GM03348 (cell line): ENCODE results near the gene UBAP2.
A peak's percentile ranks its signal among the peaks of the same experiment; 100 is the strongest.

Source experiments
- DNase-seq: peaks from one replicate; pipeline ENCODE4 v3.0.0; 2012; ENCODE audit warnings: low spot score

The UBAP2 gene

GRCh38 chr9:33923998-33924701 lies 124.5 kb downstream of the UBAP2 start:
- DNase-seq = no peak

- DNase-seq = no peak
Observed at GRCh38 chr9:33923079-33923478, 125.6 kb downstream of the UBAP2 start.

DNA sequence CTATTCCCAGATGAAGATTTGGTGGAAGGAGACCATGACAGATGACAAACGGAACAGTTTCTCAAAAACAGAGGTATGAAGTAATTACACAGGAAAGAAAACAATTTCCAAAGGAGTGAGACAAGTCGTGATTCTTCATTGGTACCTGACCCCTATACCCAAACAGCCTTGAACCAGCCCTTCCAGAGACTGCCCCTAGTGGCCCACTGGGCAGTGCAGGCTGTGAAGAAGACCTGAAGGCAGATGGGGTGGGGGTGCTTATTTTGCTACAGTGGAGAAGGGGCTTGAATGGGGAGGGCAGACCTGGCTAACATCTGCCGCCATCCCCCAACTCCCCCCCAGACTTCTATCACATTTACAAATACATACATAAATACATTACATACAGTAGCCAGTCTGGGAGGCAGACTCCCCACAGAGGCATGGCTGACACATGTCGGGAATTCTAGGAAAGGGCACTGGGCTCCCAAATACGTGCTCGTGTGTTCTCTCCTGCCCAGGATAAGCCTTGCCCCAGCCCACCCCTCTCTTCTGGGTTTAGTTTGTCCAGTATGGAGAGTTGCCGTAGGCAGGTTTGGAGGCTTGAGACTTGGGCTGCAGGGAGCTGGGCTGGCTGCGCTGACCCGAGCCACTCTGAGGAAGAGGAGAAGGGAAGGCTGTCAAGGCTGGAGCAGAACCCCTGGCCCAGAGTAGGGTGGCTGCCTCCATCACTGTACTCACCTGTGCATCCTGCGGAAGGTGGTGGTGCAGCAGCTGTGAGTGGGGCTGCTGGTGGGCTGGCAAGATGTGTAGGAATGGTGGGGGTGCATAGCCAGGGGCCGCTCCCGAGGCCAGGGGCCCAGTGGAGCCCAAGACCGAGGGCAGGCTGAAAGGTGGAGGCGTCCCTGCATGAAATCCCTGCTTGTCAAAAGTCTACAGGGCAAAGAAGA lies 126.5 kb downstream of the UBAP2 start:
- peak; percentile 62 for DNase-seq

DNA sequence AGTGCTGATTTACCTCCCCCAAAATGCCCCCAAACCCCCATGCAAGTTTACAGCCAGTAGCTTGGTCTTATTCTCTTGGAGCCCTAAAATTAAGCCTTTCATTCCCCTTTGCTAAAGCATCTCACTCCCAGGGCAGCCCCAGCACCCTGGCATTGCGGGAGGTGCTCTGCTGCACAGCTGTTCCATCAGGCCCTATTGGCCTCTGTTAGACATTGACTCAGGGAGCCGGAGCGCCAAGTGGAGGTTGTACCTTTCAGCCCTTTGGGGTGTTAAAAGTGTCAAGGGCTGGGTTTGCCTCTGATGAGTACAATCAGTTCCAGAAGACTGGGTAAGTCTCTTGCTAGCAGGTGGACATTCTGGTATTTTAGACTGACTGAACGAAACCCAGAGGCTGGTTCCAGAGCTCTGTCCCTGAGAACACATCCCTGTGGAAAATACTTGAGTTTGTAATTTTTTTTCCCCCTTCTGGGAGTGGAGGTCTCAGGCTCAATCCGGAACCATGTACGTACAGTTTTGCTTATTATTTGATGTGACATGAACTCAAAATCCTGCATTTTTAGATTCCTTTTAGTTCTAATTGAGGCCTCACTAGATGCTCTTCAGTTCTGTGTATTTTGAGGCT lies 129.3 kb downstream of the UBAP2 start:
- no peak for DNase-seq

DNA sequence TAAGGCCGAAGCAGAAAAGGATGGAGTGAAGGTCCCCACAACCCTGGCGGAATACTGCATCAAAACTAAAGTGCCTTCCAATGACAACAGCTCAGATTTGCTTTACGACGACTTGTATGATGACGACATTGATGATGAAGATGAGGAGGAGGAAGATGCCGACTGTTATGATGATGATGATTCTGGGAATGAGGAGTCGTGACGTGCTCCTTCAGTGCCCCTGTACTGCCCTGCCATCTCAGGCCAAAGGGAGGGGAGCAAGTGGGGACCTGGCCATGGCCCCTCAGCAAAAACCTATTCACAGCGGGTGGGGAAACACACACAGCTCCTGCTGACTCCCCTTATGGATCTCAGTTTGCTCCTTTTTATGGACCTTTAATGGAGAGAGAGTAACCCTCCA lies 131.7 kb downstream of the UBAP2 start:
- DNase-seq = no peak

GRCh38 chr9:33914887-33915628 lies 133.6 kb downstream of the UBAP2 start:
- DNase-seq = no peak

GRCh38 chr9:33913541-33913940 lies 135.1 kb downstream of the UBAP2 start:
- no peak for DNase-seq

DNA sequence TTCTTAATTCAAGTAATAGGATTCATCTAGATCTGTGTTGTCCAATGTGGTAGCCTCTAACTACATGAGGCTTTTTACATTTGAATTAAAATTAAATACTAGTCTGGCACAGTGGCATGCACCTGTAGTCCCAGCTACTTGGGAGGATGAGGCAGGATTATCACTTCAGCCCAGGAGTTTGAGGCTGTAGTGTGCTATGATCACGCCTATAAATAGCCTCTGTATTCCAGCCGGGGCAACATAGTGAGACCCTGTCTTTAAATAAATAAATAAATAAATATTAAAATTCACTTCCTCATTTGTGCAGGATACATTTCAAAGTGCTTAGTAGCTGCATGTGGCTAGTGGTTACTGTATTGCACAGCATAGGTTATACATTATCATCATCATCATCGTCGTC lies 139.9 kb downstream of the UBAP2 start:
- no peak for DNase-seq

DNA sequence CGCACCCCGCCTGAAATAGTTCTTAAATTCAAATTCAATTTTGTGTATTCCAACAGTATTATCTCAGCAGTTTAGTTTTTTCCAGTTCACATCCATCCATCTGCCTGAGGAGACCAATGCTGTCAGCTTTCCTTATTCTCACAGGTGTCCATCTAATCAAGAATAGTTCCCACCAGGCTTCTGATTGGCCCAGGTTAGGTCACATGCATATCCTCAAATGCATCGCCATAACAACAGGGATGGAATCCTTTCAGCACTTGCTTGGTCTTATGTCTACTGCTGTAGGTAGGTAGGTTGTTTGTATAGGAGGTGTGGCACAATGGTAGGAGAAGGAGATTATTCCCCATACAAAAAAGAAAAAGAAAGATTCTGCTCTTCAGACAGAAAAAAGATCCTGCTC lies 140.6 kb downstream of the UBAP2 start:
- DNase-seq = no peak

- DNase-seq = no peak
Observed at GRCh38 chr9:33907347-33907746, 141.3 kb downstream of the UBAP2 start.

GRCh38 chr9:33906769-33907168 lies 141.9 kb downstream of the UBAP2 start:
- no peak for DNase-seq

DNA sequence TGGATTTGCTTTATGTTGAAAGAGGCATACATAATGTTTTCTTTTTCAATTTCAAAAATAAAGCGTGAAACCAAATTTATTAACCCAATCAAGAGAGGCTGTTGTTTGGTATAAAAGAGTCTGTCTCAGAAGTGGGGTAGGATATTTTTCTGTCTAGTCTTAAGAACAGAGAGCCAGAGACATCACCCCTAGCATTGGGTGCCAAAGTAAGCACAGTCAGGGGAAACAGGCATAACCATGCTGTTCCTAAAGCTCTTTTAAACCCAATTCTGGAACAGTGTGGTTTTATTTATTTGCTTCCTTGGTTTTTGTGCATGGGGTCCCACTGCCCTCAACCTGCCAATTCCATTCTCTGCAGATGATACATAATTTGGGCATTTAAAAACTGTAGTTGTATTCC lies 143.6 kb downstream of the UBAP2 start:
- DNase-seq = no peak

- DNase-seq = no peak
Observed at GRCh38 chr9:33903157-33903780, 145.4 kb downstream of the UBAP2 start.

- no peak for DNase-seq
Observed at GRCh38 chr9:33894316-33894715, 154.4 kb downstream of the UBAP2 start.

DNA sequence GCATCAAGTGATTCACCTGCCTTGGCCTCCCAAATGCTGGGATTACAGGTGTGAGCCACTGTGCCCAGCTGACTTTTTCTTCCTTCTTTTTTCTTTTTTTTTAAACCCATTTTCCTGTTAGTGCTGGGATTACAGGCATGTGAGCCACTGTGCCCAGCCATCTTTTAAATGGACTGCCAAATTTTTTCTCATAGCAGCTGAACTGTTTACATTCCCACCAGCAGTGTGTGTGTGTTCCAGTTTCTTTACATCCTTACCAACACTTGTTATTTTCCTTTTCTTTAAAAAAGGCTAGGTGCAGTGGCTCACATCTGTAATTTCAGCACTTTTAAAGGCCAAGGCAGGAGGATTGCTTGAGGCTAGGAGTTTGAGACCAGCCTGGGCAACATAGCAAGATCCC lies 154.8 kb downstream of the UBAP2 start:
- DNase-seq = no peak

DNA sequence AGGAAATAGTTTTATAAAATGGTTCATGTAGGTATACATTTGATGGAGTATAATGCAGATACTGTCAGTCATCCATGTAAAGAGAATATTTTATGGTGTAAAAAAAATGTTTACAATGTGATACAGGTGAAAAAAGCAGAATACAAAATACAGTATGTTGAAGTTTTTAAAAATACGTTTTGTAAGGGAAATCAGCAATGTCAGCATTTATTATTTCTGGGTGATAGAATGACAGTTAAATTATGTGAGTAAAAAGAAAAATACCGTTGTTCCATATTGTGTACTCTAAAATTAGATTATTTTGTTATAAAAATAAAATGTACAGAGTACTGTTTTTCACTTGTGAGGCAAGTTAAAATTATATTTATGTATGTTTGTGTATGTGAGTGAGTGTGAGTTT lies 162.7 kb downstream of the UBAP2 start:
- DNase-seq = no peak

DNA sequence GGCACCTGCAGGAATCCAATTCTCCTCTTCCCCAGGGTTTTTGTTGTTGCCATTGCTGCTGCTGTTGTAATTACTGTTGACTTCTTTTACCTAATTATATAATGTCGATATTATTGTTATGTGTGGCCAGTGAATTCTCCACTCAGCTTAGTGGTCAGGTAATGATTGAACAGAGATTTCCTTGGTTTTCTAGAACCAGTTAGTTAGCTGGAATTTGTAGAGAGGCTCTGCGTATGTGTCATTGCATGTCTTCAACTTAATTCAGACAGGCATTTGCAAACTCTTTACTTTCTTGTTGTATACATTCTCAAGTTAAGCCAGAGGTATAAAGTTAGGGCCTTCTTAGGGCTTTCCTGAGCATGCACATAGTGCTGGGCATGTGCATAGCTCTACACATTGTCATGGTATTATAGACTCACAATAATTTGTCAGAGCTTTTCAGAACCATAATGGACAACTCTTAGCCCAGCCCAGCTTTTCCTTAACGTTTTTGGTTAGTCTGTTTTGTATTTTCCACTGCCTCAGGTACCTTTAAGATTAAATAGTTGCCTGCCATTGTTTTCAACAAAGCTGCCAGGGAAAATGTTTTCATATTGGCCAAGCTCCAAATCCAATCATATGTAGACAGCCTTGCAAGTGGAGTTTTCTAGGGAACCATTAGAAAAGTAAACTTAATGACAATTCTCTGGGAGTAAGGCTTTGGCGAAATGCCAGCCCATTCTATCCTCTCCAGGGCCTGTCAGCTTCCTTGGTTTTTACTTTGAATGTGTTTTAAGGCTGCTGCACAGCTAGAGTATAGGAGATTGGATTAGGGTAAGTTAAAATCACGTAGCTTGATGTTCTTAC lies 163.6 kb downstream of the UBAP2 start:
- no peak for DNase-seq

- DNase-seq = no peak
Observed at GRCh38 chr9:33881635-33882034, 167.1 kb downstream of the UBAP2 start.

DNA sequence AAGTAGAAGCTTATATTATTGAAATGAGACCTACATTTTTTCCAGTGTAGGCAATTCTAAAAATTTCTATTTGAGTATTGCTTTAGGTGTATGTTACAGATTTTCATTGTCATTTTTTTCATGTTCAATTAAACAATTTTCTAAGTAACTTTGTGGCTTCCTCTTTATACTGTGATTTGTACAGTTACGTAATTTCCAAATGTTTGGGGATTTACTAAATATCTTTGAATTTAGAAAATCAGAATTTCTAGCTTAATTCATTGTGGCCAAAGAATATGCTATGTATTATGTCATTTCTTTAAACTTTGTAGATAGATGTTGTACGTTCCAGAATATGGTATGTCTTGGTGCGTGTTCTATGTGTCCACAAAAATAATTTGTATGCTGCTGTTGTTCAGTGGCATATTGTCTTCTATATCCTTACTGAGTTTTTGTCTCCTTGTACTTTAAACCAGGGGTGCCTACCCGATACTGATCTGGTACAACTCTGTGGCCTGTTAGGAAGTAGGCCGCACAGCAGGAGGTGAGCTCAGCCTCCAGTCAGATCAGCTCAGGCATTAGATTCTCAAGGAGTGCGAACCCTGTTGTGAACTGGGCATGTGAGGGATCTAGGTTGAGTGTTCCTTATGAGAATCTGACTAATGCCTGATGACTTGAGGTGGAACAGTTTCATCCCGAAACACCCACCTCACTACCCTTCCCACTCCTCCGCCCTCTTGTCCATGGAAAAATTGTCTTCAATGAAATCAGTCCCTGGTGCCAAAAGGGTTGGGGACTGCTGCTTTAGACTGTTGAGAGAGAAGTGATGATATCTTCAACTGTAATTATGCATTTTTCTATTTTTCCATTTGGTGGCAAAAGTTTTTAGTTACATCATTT lies 168.2 kb downstream of the UBAP2 start:
- no peak for DNase-seq
